ENCODE results near the gene SLC25A21. TPM values are rescaled to one million over a fixed set of nuclear protein-coding genes. Genes with fewer than 3 reads are reported as not detected.
"Not testable (repeated sequence)": the region's sequence is repeated elsewhere in the genome, so short reads cannot be mapped to it uniquely, and the experiment has no call there.

Gene SLC25A21
- total RNA-seq, 2 experiments from 2014 or later, result not detected

DNA sequence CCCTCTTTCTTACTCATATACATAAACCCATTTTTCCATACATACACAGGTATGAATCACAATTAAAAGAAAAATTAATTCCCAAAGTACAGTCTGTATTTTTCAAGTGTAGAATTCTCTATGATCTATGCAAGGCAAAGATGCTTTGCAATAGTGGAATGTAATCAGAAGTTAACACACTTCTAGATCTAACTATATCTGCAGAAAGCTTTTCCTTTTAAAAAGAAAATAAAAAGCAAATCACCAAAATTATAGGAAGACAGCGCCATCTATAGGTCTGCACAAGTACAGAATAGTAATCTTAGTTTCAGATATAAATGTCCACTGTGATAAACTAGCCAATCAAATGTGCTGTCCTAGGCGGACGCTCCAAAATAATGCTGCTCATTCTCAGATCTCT lies 22.0 kb downstream of the SLC25A21 start:
- H3K9me3 Mint-ChIP-seq, result peaks cover 5% of the 10 kb centered on the region
- ChIA-PET CTCF (no interaction called here), POLR2A (no interaction called here)
- H3K4me1 Mint-ChIP-seq (ENCODE audit: low read depth), result no peaks in the 10 kb centered on the region
- ATAC-seq (ENCODE audit: poor library complexity) (no peak), DNase-seq (peak in 1 of 14 experiments; percentile 4)
- H3K27ac Mint-ChIP-seq, result no peak overlapping the region
- H3K4me3 Mint-ChIP-seq, result no peak overlapping the region
- TF ChIP-seq, protein P1, sequence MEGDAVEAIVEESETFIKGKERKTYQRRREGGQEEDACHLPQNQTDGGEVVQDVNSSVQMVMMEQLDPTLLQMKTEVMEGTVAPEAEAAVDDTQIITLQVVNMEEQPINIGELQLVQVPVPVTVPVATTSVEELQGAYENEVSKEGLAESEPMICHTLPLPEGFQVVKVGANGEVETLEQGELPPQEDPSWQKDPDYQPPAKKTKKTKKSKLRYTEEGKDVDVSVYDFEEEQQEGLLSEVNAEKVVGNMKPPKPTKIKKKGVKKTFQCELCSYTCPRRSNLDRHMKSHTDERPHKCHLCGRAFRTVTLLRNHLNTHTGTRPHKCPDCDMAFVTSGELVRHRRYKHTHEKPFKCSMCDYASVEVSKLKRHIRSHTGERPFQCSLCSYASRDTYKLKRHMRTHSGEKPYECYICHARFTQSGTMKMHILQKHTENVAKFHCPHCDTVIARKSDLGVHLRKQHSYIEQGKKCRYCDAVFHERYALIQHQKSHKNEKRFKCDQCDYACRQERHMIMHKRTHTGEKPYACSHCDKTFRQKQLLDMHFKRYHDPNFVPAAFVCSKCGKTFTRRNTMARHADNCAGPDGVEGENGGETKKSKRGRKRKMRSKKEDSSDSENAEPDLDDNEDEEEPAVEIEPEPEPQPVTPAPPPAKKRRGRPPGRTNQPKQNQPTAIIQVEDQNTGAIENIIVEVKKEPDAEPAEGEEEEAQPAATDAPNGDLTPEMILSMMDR (IDR thresholded peaks at IDR 0.05), result no peak
- Histone ChIP-seq H3K4me1 (ENCODE audit: insufficient read depth, low read length) (no peaks in the 10 kb centered on the region), H3K27me3 (ENCODE audit: control insufficient read depth in 1 of 2, insufficient read depth in 2 of 2, low read length in 2 of 2) (no peaks in the 10 kb centered on the region), H3K27ac (ENCODE audit: low read depth in 1 of 2, low read length in 2 of 2) (no peak overlapping the region), H3K4me3 (ENCODE audit: low read length) (no peak overlapping the region), H3K36me3 (ENCODE audit: insufficient read depth, low read length) (no peaks in the 10 kb centered on the region), H3K9me3 (ENCODE audit: control insufficient read depth in 1 of 2, insufficient read depth in 1 of 2, low read length in 2 of 2) (peaks cover 6 to 11% of the 10 kb centered on the region in 2 experiments)
- H3K36me3 Mint-ChIP-seq (ENCODE audit: low read depth), result no peaks in the 10 kb centered on the region
- no peaks in the 10 kb centered on the region for H3K27me3 Mint-ChIP-seq
- intact Hi-C loops (cut with DNase I, micrococcal nuclease), result no loop called here

DNA sequence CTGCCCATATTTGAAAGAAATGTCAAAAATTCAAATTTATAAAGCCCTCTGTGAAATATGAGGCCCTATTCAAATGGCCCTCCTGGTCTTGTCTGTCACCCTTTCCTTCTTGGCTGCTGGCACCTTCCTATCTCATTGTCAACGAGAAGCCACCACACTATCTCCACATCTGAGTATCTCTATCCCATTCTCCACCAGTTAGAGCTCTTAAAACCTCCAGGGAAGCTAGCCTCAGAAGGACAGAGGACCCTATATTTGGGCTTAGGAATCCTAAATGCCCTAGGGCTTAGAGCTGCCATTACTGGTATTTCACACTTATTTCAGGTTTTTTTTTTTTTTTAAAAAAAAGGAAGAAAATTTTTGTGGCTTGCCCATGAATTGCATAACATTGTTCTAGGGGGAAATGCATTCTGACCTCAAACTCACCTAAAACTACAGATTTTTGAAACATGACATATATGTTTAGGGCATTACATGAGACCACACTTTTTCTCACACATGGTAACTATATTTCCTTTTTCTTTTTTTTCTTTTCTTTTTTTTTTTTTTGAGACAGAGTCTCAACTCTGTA lies 25.0 kb downstream of the SLC25A21 start:
- H3K36me3 ChIP-seq (ENCODE audit: insufficient read depth, low read length), result no peaks in the 10 kb centered on the region
- ATAC-seq (ENCODE audit: poor library complexity), result no peak
- no peaks in the 10 kb centered on the region for H3K27me3 ChIP-seq (ENCODE audit: control insufficient read depth in 1 of 2, insufficient read depth in 2 of 2, low read length in 2 of 2)
- no peaks in the 10 kb centered on the region for H3K4me1 ChIP-seq (ENCODE audit: insufficient read depth, low read length)
- H3K9me3 Mint-ChIP-seq, result no peaks in the 10 kb centered on the region
- TF ChIP-seq, protein P1 (IDR thresholded peaks at IDR 0.05), result no peak
- no peaks in the 10 kb centered on the region for H3K27me3 Mint-ChIP-seq
- no peak overlapping the region for H3K4me3 Mint-ChIP-seq
- no peak for DNase-seq
- intact Hi-C loops (cut with DNase I, micrococcal nuclease), result no loop called here
- no peaks in the 10 kb centered on the region for H3K9me3 ChIP-seq (ENCODE audit: control insufficient read depth in 1 of 2, insufficient read depth in 1 of 2, low read length in 2 of 2)
- POLR2A ChIA-PET, result no interaction called here
- H3K4me3 ChIP-seq (ENCODE audit: low read length), result no peak overlapping the region
- H3K4me1 Mint-ChIP-seq (ENCODE audit: low read depth), result no peaks in the 10 kb centered on the region
- CTCF ChIA-PET, result no interaction called here
- no peaks in the 10 kb centered on the region for H3K36me3 Mint-ChIP-seq (ENCODE audit: low read depth)
- no peak overlapping the region for H3K27ac ChIP-seq (ENCODE audit: low read depth in 1 of 2, low read length in 2 of 2)
- no peak overlapping the region for H3K27ac Mint-ChIP-seq

DNA sequence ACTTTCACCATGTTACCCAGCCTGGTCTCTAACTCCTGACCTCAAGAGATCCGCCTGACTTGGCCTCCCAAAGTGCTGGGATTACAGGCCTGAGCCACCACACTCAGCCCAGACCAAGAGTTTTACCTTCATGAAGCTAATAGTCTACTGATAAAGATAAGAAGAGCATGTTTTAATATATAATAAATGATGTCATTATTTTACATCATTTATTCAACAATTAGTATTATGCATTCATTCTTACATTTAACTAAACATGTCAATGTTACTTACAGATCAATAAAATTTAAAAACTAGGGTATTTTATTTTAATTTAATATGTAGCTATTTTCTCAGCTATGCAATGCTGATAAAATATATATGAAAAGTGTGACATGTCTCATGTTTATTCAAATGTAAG lies 26.0 kb downstream of the SLC25A21 start:
- CTCF ChIA-PET; intact Hi-C loops (cut with DNase I, micrococcal nuclease); DNase-seq; H3K9me3 Mint-ChIP-seq; H3K9me3 ChIP-seq (ENCODE audit: control insufficient read depth in 1 of 2, insufficient read depth in 1 of 2, low read length in 2 of 2); H3K27ac Mint-ChIP-seq; H3K4me3 ChIP-seq (ENCODE audit: low read length); H3K4me1 Mint-ChIP-seq (ENCODE audit: low read depth); H3K27me3 ChIP-seq (ENCODE audit: control insufficient read depth in 1 of 2, insufficient read depth in 2 of 2, low read length in 2 of 2); ATAC-seq (ENCODE audit: poor library complexity); H3K27me3 Mint-ChIP-seq; H3K27ac ChIP-seq (ENCODE audit: low read depth in 1 of 2, low read length in 2 of 2); H3K36me3 Mint-ChIP-seq (ENCODE audit: low read depth); H3K4me1 ChIP-seq (ENCODE audit: insufficient read depth, low read length); H3K36me3 ChIP-seq (ENCODE audit: insufficient read depth, low read length); H3K4me3 Mint-ChIP-seq; POLR2A ChIA-PET: not testable (repeated sequence)

DNA sequence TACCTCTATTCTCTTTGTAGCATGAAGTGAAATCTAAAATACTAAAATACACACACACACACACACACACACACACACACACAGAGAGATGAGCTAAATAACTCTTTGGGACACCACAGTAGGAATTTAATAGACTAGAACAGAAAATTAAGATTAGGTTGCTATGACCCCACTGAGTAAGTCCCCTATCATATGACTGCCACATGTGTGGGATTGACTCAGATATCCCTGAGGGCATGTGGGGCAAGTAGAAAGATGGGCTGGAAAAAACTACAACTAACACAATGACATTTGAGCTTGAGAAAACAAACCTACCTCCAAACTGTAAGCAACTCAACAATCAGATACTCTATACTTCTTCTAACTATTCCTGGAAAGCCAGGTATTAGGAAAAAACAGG lies 27.0 kb downstream of the SLC25A21 start:
- DNase-seq (no peak), ATAC-seq (ENCODE audit: poor library complexity) (no peak)
- H3K9me3 Mint-ChIP-seq, result no peaks in the 10 kb centered on the region
- Histone ChIP-seq H3K4me1 (ENCODE audit: insufficient read depth, low read length) (no peaks in the 10 kb centered on the region), H3K4me3 (ENCODE audit: low read length) (no peak overlapping the region), H3K27me3 (ENCODE audit: control insufficient read depth in 1 of 2, insufficient read depth in 2 of 2, low read length in 2 of 2) (no peaks in the 10 kb centered on the region), H3K27ac (ENCODE audit: low read depth in 1 of 2, low read length in 2 of 2) (no peak overlapping the region), H3K36me3 (ENCODE audit: insufficient read depth, low read length) (no peaks in the 10 kb centered on the region), H3K9me3 (ENCODE audit: control insufficient read depth in 1 of 2, insufficient read depth in 1 of 2, low read length in 2 of 2) (no peaks in the 10 kb centered on the region)
- no peak overlapping the region for H3K27ac Mint-ChIP-seq
- H3K4me3 Mint-ChIP-seq, result no peak overlapping the region
- TF ChIP-seq, protein P1 (IDR thresholded peaks at IDR 0.05), result no peak
- intact Hi-C loops (cut with DNase I, micrococcal nuclease), result no loop called here
- POLR2A ChIA-PET, result no interaction called here
- no peaks in the 10 kb centered on the region for H3K36me3 Mint-ChIP-seq (ENCODE audit: low read depth)
- CTCF ChIA-PET, result no interaction called here
- H3K27me3 Mint-ChIP-seq, result no peaks in the 10 kb centered on the region
- no peaks in the 10 kb centered on the region for H3K4me1 Mint-ChIP-seq (ENCODE audit: low read depth)

All from CD4-positive, alpha-beta T cell (primary cell).